AG04450 (cell line): ENCODE measurements around the gene RASGEF1C. TPM values are rescaled to one million over a fixed set of nuclear protein-coding genes. Genes with fewer than 3 reads are reported as not detected.

Source experiments
- CTCF ChIA-PET: fragments of 300-600, 350-600 bp; formaldehyde crosslinking; extraction: SDS; loops from one replicate; lab custom pipeline; 2022; ENCODE audit warnings: antibody characterized with exemption, inconsistent platforms; lab: Charles Lee
- POLR2A ChIA-PET: fragments of 350-600 bp; formaldehyde crosslinking; extraction: SDS; loops from one replicate; lab custom pipeline; 2021; ENCODE audit warnings: antibody characterized with exemption, inconsistent platforms; lab: Yijun Ruan, JAX
- DNase-seq: peaks from one replicate; pipeline ENCODE4 v3.0.0-alpha.2; 2011; ENCODE audit warnings: low read depth, low spot score
- H3K27ac ChIP-seq: one replicate; pipeline ENCODE4 v1.5.1; 2012; ENCODE audit warnings: low read depth, low read length, control low read depth
- H3K27me3 ChIP-seq: one replicate; pipeline ENCODE4 v1.6.0; 2012; ENCODE audit warnings: low read length; ENCODE audit not compliant: control insufficient read depth, insufficient read depth
- H3K4me3 ChIP-seq: 2 replicates; pipeline ENCODE4 v1.5.1; 2011; ENCODE audit warnings: mild to moderate bottlenecking, low read depth, low read length, control low read depth
- H3K9me3 ChIP-seq: 2 replicates; pipeline ENCODE4 v1.5.1; 2012; ENCODE audit warnings: low read length; ENCODE audit not compliant: control insufficient read depth, insufficient read depth
- CTCF ChIP-seq: IDR thresholded peaks from 2 replicates; pipeline ENCODE4 v1.5.1; 2011; ENCODE audit warnings: low read depth, low read length, control low read depth, inconsistent platforms
- polyA plus RNA-seq: library from polyadenylated mRNA; depleted of rRNA; stranded (reverse); fragments of >200 nt; gene quantifications from 2 replicates; pipeline ENCODE4 v1.2.3, GENCODE V29; 2011

RASGEF1C gene
- polyA plus RNA-seq, 1 experiment, result not detected

- H3K9me3 ChIP-seq, result peaks cover 4% of the 10 kb centered on the region; the same call in 1 of the 2 replicates
- TF ChIP-seq CTCF, result no peak
- CTCF ChIA-PET, result no interaction called here
- POLR2A ChIA-PET, result interaction anchor here (0.6 kb wide), 2 partner anchors 82 to 182 kb away, joined by 3 read pairs; no protein-coding TSS in a partner anchor
- H3K27ac ChIP-seq, result peak overlapping the region; percentile 92
- H3K27me3 ChIP-seq, result peaks cover 3% of the 10 kb centered on the region
- peak; percentile 77 for DNase-seq
- no peak overlapping the region for H3K4me3 ChIP-seq
These were observed 35.0 kb downstream of the RASGEF1C start for GRCh38 chr5:180173875-180174586.

GRCh38 chr5:180173198-180173544 lies 35.8 kb downstream of the RASGEF1C start:
- Histone ChIP-seq H3K27ac (no peak overlapping the region), H3K9me3 (peaks cover 4% of the 10 kb centered on the region; the same call in 1 of the 2 replicates), H3K4me3 (no peak overlapping the region), H3K27me3 (peaks cover 3% of the 10 kb centered on the region)
- POLR2A ChIA-PET, result interaction anchor here (0.6 kb wide), 1 partner anchor 183 kb away, joined by 3 read pairs; no protein-coding TSS in a partner anchor
- no peak for DNase-seq
- CTCF ChIA-PET, result no interaction called here
- no peak for TF ChIP-seq CTCF

- peaks cover 4% of the 10 kb centered on the region; the same call in 1 of the 2 replicates for H3K9me3 ChIP-seq
- no peak overlapping the region for H3K4me3 ChIP-seq
- no peak for DNase-seq
- TF ChIP-seq CTCF, result no peak
- ChIA-PET CTCF (interaction anchor here (0.5 to 0.7 kb wide), 2 partner anchors 82 to 142 kb away, joined by 3 to 7 read pairs; no protein-coding TSS in a partner anchor), POLR2A (no interaction called here)
- H3K27me3 ChIP-seq, result peaks cover 3% of the 10 kb centered on the region
- no peak overlapping the region for H3K27ac ChIP-seq
These were observed 36.4 kb downstream of the RASGEF1C start for GRCh38 chr5:180172447-180173197.

- POLR2A ChIA-PET, result no interaction called here
- Histone ChIP-seq H3K27ac (no peak overlapping the region), H3K27me3 (peaks cover 3% of the 10 kb centered on the region), H3K4me3 (no peak overlapping the region), H3K9me3 (peaks cover 4% of the 10 kb centered on the region; the same call in 1 of the 2 replicates)
- TF ChIP-seq CTCF, result no peak
- CTCF ChIA-PET, result no interaction called here
- DNase-seq, result no peak
These were observed 37.4 kb downstream of the RASGEF1C start for GRCh38 chr5:180171568-180172094.
